SK-N-SH (cell line): ENCODE results near the gene RHBDD3. TPM values are rescaled to one million over a fixed set of nuclear protein-coding genes. Genes with fewer than 3 reads are reported as not detected.
A peak's percentile ranks its signal among the peaks of the same experiment; 100 is the strongest.

Experiments used
- CTCF ChIA-PET: fragments of 300-600, 350-600 bp; formaldehyde crosslinking; extraction: SDS; loops from one replicate; lab custom pipeline; 2021; lab: Yijun Ruan, JAX
- POLR2A ChIA-PET: fragments of 350-600 bp; sonication (Branson Sonifier 250); formaldehyde crosslinking; extraction: SDS; loops from one replicate; lab custom pipeline; 2020; ENCODE audit warnings: antibody characterized with exemption, inconsistent platforms; lab: Yijun Ruan, JAX
- DNase-seq: peaks from one replicate; pipeline ENCODE4 v3.0.0; 2012
- H2AFZ ChIP-seq: fragments of 200-600 bp; sonication (generic); 2 replicates; pipeline ENCODE4 v1.8.1; 2016; ENCODE audit warnings: antibody characterized with exemption, mild to moderate bottlenecking, low read depth
- H3F3A ChIP-seq: fragments of 200-600 bp; sonication (generic); replicated peaks from 2 replicates; pipeline ENCODE3; 2016; ENCODE audit warnings: antibody characterized with exemption, mild to moderate bottlenecking; ENCODE audit not compliant: insufficient read depth
- H3K27ac ChIP-seq, 2 experiments: fragments of 200-500 bp in 1 of 2; fragments of 200-600 bp in 1 of 2; sonication (Bioruptor generic) in 1 of 2; sonication (generic), shearing (Covaris generic) in 1 of 2; 2 replicates each; pipeline versions ENCODE4 v1.5.1 to v1.6.1; 2014 to 2016; ENCODE audit warnings: low read depth in 2 of 2, inconsistent platforms in 1 of 2, low read length in 1 of 2, mild to moderate bottlenecking in 1 of 2, mixed read lengths in 1 of 2
- H3K27me3 ChIP-seq: fragments of 200-600 bp; sonication (generic), shearing (Covaris generic); 2 replicates; pipeline ENCODE4 v1.6.1; 2016; ENCODE audit warnings: mixed run types; ENCODE audit not compliant: insufficient read depth
- H3K36me3 ChIP-seq, 2 experiments: fragments of 200-500 bp in 1 of 2; fragments of 200-600 bp in 1 of 2; sonication (Bioruptor generic) in 1 of 2; sonication (generic) in 1 of 2; replicated peaks in 1 of 2; 2 replicates each; pipeline versions ENCODE3 to v1.5.1; 2014 to 2016; ENCODE audit warnings: low read length in 1 of 2, mild to moderate bottlenecking in 1 of 2; ENCODE audit not compliant: insufficient read depth in 2 of 2, control insufficient read depth in 1 of 2
- H3K4me1 ChIP-seq, 2 experiments: fragments of 200-500 bp in 1 of 2; fragments of 200-600 bp in 1 of 2; sonication (Bioruptor generic) in 1 of 2; sonication (generic), shearing (Covaris generic) in 1 of 2; 2 replicates each; pipeline versions ENCODE4 v1.5.1 to v1.6.1; 2014 to 2016; ENCODE audit warnings: low read depth in 1 of 2, low read length in 1 of 2, mixed run types in 1 of 2; ENCODE audit not compliant: insufficient read depth in 2 of 2, control insufficient read depth in 1 of 2
- H3K4me2 ChIP-seq: fragments of 200-600 bp; sonication (generic), shearing (Covaris generic); 2 replicates; pipeline ENCODE4 v1.6.1; 2017; ENCODE audit warnings: mixed run types
- H3K4me3 ChIP-seq, 2 experiments: fragments of 200-500 bp in 1 of 2; fragments of 200-600 bp in 1 of 2; sonication (Bioruptor generic) in 1 of 2; sonication (generic), shearing (Covaris generic) in 1 of 2; 2 replicates each; pipeline versions ENCODE4 v1.5.1 to v1.8.1; 2014 to 2016; ENCODE audit warnings: low read depth in 2 of 2, inconsistent platforms in 1 of 2, low read length in 1 of 2, mild to moderate bottlenecking in 1 of 2, mixed read lengths in 1 of 2, moderate library complexity in 1 of 2
- H3K79me2 ChIP-seq: fragments of 200-600 bp; sonication (generic); 2 replicates; pipeline ENCODE4 v1.8.1; 2017; ENCODE audit warnings: mild to moderate bottlenecking; ENCODE audit not compliant: insufficient read depth
- H3K9ac ChIP-seq: fragments of 200-600 bp; sonication (generic); 2 replicates; pipeline ENCODE4 v1.6.1; 2017; ENCODE audit warnings: mixed run types
- H3K9me2 ChIP-seq: fragments of 200-600 bp; sonication (generic); 2 replicates; pipeline ENCODE4 v1.6.1; 2017; ENCODE audit warnings: mixed run types
- H3K9me3 ChIP-seq: fragments of 200-600 bp; sonication (generic); 2 replicates; pipeline ENCODE4 v1.6.1; 2017; ENCODE audit warnings: mixed run types, mild to moderate bottlenecking, moderate library complexity
- H4K20me1 ChIP-seq: fragments of 200-600 bp; sonication (generic); 2 replicates; pipeline ENCODE4 v1.6.1; 2017; ENCODE audit warnings: mild to moderate bottlenecking, mixed run types; ENCODE audit not compliant: insufficient read depth
- CHD2 ChIP-seq: fragments of 150-350 bp; IDR thresholded peaks from 2 replicates; pipeline ENCODE4 v1.6.1; 2018; ENCODE audit warnings: low read length; ENCODE audit not compliant: partially characterized antibody
- FOSL2 ChIP-seq: IDR thresholded peaks from 2 replicates; pipeline ENCODE4 v1.4.0; 2012; ENCODE audit warnings: low read depth, mild to moderate bottlenecking, moderate library complexity, borderline replicate concordance
- GABPA ChIP-seq: IDR thresholded peaks from 2 replicates; pipeline ENCODE4 v1.4.0; 2012; ENCODE audit warnings: low read depth, mild to moderate bottlenecking
- GATA2 ChIP-seq: sonication (generic); formaldehyde crosslinking; IDR thresholded peaks from 2 replicates; pipeline ENCODE4 v1.5.0; 2020; ENCODE audit warnings: mild to moderate bottlenecking, missing genetic modification reagents
- JUND ChIP-seq: IDR thresholded peaks from 2 replicates; pipeline ENCODE4 v1.4.0; 2012
- MAX ChIP-seq: IDR thresholded peaks from 2 replicates; pipeline ENCODE4 v1.4.0; 2012; ENCODE audit warnings: low read depth
- MEF2A ChIP-seq: IDR thresholded peaks from 2 replicates; pipeline ENCODE4 v1.4.0; 2012; ENCODE audit warnings: low read depth, borderline replicate concordance
- MXI1 ChIP-seq: IDR thresholded peaks from 2 replicates; pipeline ENCODE4 v1.6.1; 2012; ENCODE audit warnings: mild to moderate bottlenecking, low read depth, low read length, improper control_type of control experiment
- NFIC ChIP-seq: IDR thresholded peaks from 2 replicates; pipeline ENCODE4 v1.4.0; 2012; ENCODE audit warnings: borderline replicate concordance
- NRF1 ChIP-seq: IDR thresholded peaks from 2 replicates; pipeline ENCODE4 v1.6.1; 2012; ENCODE audit warnings: low read depth, mild to moderate bottlenecking, low read length
- PBX3 ChIP-seq: IDR thresholded peaks from 2 replicates; pipeline ENCODE4; 2012
- REST ChIP-seq: IDR thresholded peaks from 2 replicates; pipeline ENCODE4 v1.6.1; 2012; ENCODE audit warnings: mild to moderate bottlenecking, low read depth, low read length, moderate library complexity
- RFX5 ChIP-seq: IDR thresholded peaks from 2 replicates; pipeline ENCODE4 v1.6.1; 2012; ENCODE audit warnings: mild to moderate bottlenecking, improper control_type of control experiment, low read length
- SMC3 ChIP-seq: IDR thresholded peaks from 2 replicates; pipeline ENCODE4 v1.6.1; 2012; ENCODE audit warnings: low read depth, low read length, improper control_type of control experiment
- USF1 ChIP-seq: IDR thresholded peaks from 2 replicates; pipeline ENCODE4 v1.4.0; 2012; ENCODE audit warnings: low read depth, borderline replicate concordance
- YY1 ChIP-seq: IDR thresholded peaks from 2 replicates; pipeline ENCODE4 v1.4.0; 2012; ENCODE audit warnings: low read depth, mild to moderate bottlenecking
- WGBS: methylation state at CpG from one replicate; pipeline ENCODE4 v1.1.6; 2017; ENCODE audit warnings: low lambda C conversion rate; 5-methylcytosine and 5-hydroxymethylcytosine counted together
- polyA plus RNA-seq, 3 experiments: library from polyadenylated mRNA; depleted of rRNA; stranded (reverse); fragments of >200 nt; gene quantifications; 2 replicates each; pipeline ENCODE4 v1.2.3, GENCODE V29; 2012

RHBDD3 gene
- polyA plus RNA-seq, 1 of the 3 experiments (the other 2 are of a cell fraction), result 19.0 TPM

- TF ChIP-seq MXI1, result no peak
- TF ChIP-seq, all 33 proteins: peak for 3
Observed at GRCh38 chr22:29245626-29246385, 22.0 kb downstream of the RHBDD3 start (continued).

- ChIA-PET CTCF (interaction anchor here (0.5 to 3.2 kb wide), 73 partner anchors 8 to 1358 kb away, joined by 3 to 57 read pairs (median 4); partner anchors contain the start of genes EMID1, EWSR1, GAS2L1 and RHBDD3), POLR2A (interaction anchor here (0.6 kb wide), 1 partner anchor 455 kb away, joined by 3 read pairs; no protein-coding TSS in a partner anchor)
- Histone ChIP-seq H3K9me2 (no peaks in the 10 kb centered on the region), H3K27ac (no peak overlapping the region), H3K4me3 (peak overlapping the region in 1 of 2 experiments; percentile 30; a peak in 1 of 4 replicates), H3K27me3 (no peaks in the 10 kb centered on the region), H4K20me1 (no peaks in the 10 kb centered on the region), H3K9me3 (no peaks in the 10 kb centered on the region), H3K4me1 (peaks cover 0 to 4% of the 10 kb centered on the region in 2 experiments; a peak in 1 of 4 replicates), H3K36me3 (no peaks in the 10 kb centered on the region), H3K4me2 (no peak overlapping the region), H3K79me2 (no peaks in the 10 kb centered on the region), H2AFZ (no peak overlapping the region), H3K9ac (no peak overlapping the region), H3F3A (no peaks in the 10 kb centered on the region)
- TF ChIP-seq USF1 (no peak), JUND (no peak), YY1 (no peak), CHD2 (no peak)
- DNase-seq, result peak; percentile 14
- 54% methylated on average over 6 of the region's 7 CpGs for WGBS
Observed at GRCh38 chr22:29244785-29245625, 22.8 kb downstream of the RHBDD3 start.

- no peaks in the 10 kb centered on the region for H3K79me2 ChIP-seq
- H3K4me3 ChIP-seq, result no peak overlapping the region
- ChIA-PET POLR2A (no interaction called here), CTCF (interaction anchor here (0.6 to 2.4 kb wide), 7 partner anchors 11 to 162 kb away, joined by 3 to 49 read pairs (median 27); partner anchors contain the start of gene EMID1)
- no peak for DNase-seq
- no peak overlapping the region for H3K9ac ChIP-seq
- H3K4me1 ChIP-seq, result peaks cover 0 to 4% of the 10 kb centered on the region in 2 experiments; a peak in 1 of 4 replicates
- no peak overlapping the region for H2AFZ ChIP-seq
- no peaks in the 10 kb centered on the region for H3K27me3 ChIP-seq
- no peaks in the 10 kb centered on the region for H3K9me3 ChIP-seq
- no peaks in the 10 kb centered on the region for H3F3A ChIP-seq
- no peaks in the 10 kb centered on the region for H3K9me2 ChIP-seq
- H3K4me2 ChIP-seq, result no peak overlapping the region
- no peaks in the 10 kb centered on the region for H3K36me3 ChIP-seq
- 58% methylated on average over 11 of the region's 11 CpGs for WGBS
- TF ChIP-seq MEF2A (no peak), PBX3 (no peak), NRF1 (no peak), SMC3 (no peak), GABPA (no peak), RFX5 (no peak), MAX (no peak), REST (no peak), NFIC (no peak), GATA2 (CRISPR knock-in tag) (no peak), FOSL2 (no peak)
- no peaks in the 10 kb centered on the region for H4K20me1 ChIP-seq
- H3K27ac ChIP-seq, result no peak overlapping the region
Observed at GRCh38 chr22:29243874-29244446, 23.8 kb downstream of the RHBDD3 start.
